Endometrium (tissue), 2 donors: ENCODE measurements around the gene EBI3.
"Not testable (repeated sequence)": the region's sequence is repeated elsewhere in the genome, so short reads cannot be mapped to it uniquely, and the experiment has no call there.

Experiments
- FAIRE-seq: peaks from 2 replicates; lab custom pipeline; 2012; peaks lifted over from hg19 to GRCh38; lab: Jason Lieb, UNC
- donor health status: control.
- donor health status: control.

Gene EBI3

DNA sequence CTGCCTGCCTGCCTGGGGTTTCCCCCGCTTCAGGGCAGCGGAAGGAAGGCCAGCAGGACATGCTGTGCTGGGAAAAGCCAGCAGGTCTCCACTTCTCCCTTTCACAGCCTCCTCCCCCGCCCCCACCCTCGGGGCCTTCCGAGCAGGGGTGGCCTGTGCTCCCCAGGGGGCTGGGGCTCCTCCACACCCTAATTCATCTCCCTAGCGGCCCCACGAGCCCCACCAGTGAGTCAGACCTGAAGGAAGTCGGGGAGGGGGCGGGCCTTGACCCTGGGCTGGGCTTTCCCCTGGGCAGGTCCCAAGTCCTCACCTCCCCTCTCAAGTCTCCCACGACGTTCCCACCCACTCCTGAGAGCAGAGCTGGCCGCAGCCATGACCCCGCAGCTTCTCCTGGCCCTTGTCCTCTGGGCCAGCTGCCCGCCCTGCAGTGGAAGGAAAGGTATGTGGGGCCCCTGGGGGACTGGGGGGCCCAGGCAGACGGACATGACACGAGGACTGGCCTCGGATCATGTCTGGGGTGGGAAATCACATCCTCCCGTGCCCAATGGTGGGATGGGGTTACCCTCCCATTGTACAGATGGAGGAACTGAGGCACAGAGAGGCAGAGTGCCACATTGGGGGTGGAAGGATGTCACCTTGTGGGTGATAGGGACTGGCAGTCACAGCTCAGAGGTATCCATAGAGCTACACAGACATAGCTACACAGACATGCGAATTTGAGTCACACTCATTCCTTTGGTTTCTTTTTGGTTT lies at the start of gene EBI3:
EBI3 (plus strand) TSS at position 345 of the 753 bp plus-strand sequence; CDS start at position 373, 28 bp downstream.
- no peak for FAIRE-seq

DNA sequence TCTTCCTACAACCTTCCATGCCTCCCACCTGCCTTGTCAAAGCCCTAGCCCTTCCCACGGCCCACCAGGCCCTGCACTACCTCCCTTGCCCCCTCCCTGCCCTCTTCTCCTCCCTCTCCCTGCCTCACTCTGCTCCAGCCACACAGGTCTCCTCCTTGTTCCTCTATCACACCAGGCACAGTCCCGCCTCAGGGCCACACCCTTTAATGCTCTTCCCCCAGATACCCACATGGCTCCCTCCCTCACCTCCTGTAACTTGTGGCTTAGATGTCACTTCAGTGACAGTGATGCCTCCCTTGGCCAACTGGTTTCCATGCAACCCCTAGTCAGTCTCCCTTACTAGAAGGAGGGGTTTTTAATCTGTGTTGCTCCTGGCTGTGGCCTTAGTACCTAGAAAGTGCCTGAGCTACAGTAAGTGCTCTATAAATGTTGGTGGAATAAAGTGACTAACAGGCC lies 48.2 kb upstream of the EBI3 start:
- no peak for FAIRE-seq

DNA sequence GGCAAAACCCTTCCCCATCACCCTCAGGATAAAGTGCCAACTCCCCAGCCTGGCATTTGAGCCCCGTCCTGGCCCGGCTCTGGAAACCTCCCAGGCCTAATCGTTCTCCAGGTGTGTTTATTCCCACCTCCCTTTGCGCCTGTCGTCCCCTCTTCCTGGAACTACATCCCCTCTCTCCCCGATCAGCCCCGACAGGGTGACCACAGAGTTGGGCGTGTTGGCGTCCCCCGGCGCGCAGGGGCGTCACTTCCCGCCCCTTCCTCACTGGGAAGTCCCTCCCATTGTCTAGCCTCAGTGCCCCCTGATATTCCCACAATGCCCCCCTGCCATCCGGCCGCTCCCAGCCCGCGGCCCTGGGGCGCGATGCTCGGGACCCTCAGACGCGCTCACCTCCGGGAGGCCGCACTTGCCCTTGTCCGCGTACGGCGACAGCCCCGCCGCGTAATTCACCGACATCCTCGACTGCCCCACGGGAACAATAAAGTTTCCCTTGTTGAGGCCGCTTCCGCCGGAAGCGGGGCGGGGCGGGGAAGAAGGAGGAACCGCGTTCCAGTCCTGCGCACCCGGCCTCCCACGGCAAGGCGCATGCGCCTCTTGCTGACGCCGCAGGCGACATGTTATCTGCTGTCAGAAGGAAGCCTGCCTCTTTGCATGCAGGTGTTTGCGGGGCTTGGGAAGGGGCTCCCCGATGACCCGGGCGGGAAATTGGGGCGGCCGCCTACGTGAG lies 47.1 kb upstream of the EBI3 start, which contains the start of the genes ANKRD24 and SIRT6:
ANKRD24 (plus strand) TSS at position 606 of the 727 bp plus-strand sequence. CDS start 3,737 bp downstream, outside the sequence.
SIRT6 (minus strand) TSS at position 480 of the 727 bp plus-strand sequence; CDS start at position 456, 24 bp downstream.
- peak; percentile 59 for FAIRE-seq

DNA sequence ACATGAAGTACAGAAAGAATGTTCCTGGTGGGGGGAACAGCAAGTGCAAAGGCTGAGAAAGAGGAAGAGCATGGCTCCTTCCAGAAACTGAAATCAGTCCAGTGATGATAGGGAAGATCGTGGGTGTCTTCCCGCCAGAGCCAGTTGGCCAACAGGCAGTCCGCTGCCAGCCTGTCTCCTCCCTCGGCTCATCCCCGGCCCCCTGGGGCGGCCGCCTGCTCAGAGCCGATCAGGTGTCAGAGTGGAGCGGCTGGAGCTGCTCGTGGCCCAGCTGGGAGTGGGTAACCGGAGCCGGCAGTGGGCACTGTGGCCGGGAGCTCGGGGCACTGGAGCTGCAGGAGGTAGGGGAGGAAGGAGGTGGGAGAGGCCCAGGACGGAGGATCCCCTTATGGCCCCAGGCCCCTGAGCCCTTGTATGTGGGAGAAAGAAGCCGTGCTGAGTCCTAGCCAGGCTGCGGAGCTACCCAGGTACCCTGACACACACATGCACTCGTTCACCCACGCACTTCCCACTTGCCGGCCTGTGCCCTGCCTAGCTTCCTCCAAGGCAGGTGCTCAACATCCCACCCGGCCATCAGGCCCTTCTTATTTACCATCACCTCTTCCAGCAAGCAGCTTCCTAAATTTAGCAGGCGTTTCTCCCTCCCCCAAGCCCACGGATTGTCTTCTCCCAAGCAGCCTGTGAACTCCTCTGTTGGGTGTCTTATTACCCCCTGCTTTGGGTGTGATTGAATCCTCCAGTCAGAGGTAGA lies 45.2 kb upstream of the EBI3 start:
- no peak for FAIRE-seq

DNA sequence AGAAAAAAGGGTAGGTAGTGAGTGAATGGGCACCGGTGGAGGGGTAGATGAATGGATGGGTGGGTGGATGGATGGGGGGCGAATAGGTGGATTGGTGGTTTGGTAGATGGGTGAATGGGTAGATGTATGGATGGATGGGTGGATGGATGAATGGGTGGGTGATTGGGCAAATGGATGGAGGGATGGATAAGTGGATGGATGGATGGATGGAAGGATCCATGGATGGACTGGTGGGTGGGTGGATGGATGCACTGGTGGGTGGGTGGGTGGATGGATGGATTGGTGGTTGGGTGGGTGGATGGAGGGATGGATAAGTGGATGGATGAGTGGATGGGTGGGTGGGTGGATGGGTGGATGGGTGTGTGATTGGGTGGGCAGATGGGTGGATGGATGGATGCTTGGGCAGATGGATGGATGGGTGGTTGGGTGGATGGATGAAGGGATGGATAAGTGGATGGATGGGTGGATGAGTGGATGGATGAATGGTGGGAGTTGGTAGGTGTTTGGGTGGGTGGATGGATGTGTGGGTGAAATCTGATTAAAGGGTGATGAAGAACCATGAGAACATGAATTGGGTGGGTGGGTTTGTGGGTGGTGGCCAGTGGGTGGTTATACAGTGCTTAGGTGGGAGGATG lies 44.5 kb upstream of the EBI3 start:
- FAIRE-seq = no peak

DNA sequence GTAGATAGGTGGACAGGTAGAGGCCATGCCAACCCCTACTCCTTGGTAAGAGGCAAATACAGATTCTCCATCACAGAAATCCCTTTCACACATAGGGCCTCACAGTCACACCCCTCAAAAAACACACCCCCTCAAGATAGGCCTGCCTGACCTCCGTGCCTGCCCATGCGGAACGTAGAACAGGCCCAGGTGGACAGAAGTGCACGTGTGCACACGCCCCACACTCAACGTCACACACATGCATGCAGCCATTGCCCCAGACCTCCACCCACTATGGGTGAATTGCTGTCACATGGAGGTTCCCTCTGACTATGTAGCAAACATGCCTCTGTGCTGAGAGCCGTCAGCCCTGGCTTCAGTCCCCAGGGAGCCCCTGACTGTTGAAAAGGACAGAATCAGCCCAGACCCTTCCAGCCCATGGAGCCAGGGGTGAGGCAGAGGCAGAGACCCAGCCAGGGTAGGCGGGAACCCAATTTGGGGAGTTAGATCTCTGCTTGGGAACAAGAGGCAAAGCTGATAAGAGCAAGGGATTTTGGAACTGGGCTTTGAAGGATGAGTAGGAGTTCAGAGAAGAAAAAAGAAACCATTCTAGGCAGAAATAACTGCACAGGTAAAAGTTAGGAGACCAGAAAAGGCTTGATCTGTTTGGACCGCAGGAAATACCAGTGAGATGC lies 43.8 kb upstream of the EBI3 start:
- FAIRE-seq = no peak

DNA sequence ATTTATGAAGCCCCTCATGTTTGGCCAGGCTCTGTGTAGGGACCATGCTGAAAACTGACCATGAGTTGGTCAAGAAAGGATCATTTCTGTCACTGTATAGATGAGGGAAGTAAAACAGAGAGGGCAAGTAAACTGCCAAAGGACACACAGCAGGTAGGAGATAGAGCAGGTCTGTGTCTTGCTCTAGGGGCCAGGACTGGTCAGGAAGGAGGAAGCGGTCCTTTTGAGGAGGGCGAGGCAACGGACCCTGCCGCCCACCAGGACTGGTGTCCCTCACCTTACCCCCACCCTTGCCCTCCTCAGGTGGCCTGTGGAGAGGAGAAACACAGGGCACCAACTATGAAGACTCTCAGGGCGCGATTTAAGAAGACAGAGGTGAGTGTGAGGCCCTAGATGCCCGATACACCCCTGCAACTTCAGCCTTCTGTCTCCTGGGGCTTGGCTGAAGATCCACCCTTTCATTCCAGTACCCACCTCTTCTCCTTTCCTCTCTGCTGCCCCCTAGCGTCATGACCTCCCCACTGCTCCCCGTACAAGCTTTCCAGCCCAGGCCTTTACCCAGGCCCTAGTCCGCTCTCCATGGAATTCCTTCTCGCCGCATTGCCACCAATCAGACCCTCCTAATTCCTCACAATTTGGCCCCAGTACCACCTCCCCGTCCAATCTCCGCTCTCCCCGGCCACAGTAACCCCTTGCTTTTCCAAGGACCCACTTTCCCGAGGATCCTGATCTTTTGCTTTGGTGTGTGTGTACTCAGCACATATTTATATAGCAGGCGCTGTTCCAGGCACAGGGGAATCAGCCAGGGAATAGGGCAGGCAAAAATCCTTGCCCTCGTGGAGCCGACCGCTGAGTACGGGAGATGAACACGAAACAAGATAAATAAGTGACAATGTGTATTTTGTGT lies 43.0 kb upstream of the EBI3 start:
- FAIRE-seq = no peak

DNA sequence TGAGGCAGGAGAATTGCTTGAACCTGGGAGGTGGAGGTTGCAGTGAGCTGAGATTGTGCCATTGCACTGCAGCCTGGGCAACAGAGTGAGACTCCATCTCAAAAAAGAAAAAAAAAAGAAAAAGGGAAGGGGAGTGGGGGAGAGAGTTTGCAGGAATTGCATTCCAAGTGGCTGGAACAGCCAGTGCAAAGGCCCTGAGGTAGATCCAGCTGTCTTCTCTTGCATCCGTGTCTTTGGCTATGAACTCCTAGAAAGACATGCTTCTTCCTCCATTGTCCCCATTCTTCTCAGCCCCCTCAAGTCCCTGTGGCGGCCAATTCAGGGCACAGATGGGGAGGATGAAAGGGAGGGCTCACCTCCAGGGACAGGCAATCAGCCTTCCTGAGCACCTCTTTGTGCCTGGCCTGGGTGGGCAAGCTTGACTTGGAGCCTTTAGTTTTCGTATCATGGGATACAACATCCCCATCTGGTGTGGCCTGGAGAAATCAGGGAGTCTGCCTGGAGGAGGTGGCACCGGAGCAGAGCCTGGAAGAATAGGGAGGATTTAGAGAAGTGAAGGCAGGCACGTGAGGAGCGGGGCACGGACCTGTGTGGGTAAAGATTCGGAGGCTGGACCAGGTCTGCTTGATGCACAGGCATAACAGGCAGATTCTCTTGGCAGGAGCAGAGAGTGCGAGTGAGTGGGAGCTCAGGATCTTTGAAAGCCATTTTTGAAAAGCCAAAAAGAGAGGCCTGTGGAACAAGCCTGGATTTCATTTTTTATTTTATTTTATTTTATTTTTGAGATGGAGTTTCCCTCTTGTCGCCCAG lies 41.8 kb upstream of the EBI3 start:
- no peak for FAIRE-seq

DNA sequence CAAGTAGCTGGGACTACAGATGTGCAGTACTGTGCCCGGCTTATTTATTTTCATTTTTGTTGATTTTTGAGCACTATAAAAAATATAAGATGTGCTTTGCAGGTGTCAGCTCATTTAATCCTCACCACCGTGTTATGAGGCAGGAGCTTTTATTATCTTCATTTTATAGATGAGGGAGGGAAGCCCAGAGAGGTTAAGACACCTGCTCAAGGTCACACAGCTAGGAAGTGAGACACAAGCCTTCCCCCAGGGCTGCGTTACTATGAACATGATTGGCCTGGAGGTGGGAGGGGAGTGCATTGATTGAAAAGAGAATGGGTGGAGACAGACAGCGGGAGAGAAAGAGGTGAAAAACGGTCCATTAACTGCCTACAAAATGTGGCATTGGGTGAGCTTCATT lies 39.7 kb upstream of the EBI3 start:
- FAIRE-seq = no peak

DNA sequence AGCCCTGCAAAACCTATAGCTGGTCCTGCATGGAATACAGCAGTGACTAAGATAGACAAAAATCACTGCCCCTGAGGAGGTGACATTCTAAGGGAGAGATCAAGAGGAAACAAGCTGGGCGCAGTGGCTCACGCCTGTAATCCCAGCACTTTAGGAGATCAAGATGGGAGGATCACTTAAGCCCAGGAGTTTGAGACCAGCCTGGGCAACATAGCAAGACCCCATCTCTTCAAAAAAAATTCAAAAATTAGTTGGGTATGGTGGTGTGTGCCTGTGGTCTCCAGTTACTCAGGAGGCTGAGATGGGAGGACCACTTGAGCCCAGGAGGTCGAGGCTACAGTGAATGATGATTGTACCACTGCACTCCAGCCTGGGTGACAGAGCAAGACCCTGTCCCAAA lies 36.8 kb upstream of the EBI3 start:
- not testable (repeated sequence) for FAIRE-seq

DNA sequence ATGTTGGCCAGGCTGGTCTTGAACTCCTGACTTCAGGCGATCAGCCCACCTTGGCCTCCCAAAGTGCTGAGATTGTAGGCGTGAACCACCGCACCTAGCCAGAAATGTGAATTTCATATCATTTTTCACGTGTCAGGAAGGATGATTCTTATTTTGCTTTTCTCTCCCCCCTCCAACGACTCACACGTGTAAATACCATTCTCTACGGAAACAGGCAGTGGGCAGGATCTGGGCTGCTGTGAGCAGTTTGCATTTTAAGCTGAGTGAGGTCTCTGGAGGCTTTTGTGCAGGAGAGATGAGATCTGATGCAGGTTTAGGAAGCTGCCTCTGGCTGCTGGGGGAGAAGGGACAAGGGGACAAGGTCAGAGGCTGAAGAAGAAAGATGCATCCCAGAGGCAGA lies 35.0 kb upstream of the EBI3 start:
- no peak for FAIRE-seq

DNA sequence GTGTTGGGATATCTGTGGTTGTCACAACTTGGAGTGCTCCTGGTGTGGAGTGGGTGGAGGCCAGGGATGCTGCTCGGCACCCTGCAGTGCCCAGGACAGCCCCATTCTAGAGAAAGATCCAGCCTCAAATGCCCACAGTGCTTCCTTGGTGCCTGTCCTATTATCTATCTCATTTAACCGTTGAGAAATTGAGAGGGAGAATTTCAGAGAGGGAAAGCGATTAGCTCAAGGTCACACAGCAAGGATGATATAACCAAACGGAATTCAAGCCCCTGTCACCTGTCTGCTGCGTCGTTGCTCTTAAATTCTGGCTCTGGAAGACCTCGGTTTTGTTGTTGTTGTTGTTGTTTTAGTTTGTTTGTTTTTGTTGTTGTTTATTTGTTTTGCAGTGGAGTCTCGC lies 33.3 kb upstream of the EBI3 start:
- FAIRE-seq = no peak

DNA sequence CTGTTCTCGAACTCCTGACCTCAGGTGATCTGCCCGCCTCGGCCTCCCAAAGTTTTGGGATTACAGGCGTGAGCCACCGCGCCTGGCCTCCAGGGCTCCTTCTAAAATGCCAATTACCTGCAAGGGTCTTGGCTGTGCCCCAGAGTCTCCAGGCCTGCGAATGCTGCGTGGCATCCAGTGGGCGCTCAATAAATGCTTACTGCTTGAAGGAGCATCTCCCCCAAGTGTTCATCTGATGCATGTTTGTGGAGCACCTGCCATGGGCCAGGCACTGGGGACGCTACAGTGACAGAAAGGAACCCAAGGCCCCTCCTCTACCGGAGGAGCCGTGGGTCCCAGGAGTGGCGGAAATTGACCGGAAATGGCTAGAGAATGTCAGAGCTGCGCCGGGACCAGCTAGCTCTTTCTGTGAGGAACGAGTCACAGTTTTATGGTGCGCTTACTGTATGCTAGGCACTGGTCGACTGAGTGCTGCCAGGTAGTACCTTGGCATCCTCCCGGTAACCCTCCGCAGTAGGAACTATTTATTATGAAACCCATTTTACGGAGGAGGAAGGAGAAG lies 32.7 kb upstream of the EBI3 start:
- FAIRE-seq = no peak

DNA sequence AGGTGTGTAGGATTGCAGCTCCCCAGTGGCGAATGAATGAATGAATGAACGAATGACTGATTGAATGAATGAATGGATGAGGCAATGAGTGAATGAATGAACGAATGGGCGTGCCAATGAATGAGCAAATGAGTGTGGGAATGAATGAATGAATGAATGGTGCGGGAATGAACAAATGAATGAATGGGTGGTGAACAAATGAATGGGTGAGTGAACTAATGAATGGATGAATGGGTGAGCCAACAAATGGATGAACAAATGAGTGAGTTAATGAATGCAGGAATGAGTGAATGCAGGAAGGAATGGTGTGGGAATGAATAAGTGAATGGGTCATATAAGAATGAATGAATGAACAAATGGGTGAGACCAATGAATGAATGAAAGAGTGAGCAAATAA lies 32.1 kb upstream of the EBI3 start:
- no peak for FAIRE-seq

DNA sequence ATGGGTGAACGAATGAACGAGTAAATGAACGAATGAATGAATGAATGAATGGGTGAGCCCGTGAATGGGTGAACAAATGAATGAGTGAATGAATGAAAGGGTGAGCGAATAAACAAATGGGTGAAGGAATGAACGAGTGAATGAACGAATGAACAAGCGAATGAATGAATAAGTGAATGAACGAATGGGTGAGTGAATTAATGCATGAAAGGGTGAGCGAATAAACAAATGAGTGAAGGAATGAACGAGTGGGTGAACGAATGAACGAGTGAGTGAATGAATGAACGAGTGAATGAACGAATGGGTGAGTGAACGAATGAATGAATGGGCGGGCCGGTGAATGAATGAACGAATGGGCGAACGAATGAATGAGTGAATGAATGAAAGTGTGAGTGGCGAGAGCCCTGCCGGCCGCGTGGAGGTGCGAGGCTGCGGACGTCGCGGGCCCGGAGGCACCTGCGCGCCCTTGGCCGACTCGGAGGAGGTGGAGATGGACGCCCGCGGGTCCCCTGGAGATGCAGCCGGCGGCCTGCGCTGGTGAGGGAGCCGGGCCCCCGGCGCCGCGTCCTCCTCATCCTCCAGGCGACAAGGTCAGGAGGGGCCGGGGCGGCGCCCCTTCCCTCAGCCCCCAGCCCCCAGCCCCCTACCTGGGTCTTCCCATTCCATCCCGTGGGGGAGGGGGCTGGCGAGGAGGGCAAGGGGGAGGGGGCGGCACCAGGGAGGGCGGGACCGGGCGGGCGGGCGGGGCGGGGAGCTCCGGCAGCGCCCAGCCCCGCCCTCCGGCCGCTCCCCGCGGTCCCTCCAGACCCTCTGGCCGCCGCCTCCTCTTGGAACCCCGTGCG lies 31.5 kb upstream of the EBI3 start:
- FAIRE-seq = no peak

DNA sequence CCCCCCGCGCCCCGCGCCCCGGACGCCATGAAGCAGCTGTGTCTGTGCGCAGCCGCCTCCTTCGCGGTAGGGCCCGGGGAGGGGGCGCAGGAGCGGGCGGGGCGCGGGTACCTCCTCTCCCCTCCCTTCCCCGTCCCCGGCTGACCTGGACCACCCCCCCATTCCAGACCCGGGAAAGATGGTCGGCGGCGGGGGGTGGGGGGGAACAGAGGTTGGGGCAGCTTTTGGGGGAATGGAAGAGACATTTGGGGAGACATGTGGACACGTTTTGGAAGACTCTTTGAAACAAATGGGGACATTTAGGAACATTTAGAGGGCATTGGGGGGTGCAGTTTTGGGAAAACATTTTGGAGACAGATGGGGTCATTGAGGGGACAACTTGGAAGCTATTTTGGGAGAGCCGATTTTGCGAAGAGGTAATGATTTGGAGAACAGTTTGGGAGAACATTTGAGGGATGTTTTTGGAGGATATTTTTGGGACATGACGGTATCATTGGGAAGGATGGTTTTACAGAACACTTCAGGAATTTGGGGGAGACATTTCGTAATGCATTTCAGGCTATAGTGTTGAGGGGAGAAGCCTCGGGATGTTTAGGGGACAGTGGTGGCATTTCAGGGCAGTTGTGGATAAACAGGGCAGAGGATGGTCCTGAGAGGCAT lies 30.7 kb upstream of the EBI3 start:
- no peak for FAIRE-seq

DNA sequence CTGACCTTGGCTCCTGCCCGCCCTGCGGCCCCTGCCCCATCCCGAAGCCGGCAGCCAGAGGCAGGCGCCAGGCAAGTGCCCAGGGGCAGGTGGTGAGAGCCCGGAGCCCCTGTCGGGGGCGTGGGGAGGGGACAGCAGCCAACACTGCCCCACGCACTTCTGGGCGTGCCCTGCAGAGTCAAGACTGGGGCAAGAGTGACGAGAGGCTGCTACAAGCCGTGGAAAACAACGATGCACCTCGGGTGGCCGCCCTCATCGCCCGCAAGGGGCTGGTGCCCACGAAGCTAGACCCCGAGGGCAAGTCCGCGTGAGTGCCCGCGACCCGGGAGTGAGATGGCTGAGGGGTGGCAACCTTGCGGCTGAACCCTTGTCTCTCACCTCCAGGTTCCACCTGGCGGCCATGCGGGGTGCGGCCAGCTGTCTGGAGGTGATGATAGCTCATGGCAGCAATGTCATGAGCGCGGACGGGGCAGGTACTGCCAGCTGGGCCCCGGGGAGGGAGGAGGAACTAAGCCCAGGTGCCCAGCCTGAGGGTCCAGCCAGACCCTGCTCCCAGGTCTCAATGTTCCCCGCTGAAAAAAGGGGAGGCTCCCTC lies 29.5 kb upstream of the EBI3 start:
- no peak for FAIRE-seq
